ENCODE measurements around the gene ZNF229.
"Not testable (repeated sequence)": the region's sequence is repeated elsewhere in the genome, so short reads cannot be mapped to it uniquely, and the experiment has no call there.

The ZNF229 gene

GRCh38 chr19:44447916-44448674 is at the start of gene ZNF229:
Gene ZNF229, minus strand, starts transcription at chr19:44448472. Its CDS starts 5,625 bp downstream, at chr19:44442847.
- DNase-seq (ENCODE audit: low read depth) = peak; percentile 56

GRCh38 chr19:44496711-44497110 is 48.4 kb upstream of the ZNF229 start:
- no peak for DNase-seq (ENCODE audit: low read depth)

- DNase-seq (ENCODE audit: low read depth) = no peak
Measured at GRCh38 chr19:44476559-44477408, 28.5 kb upstream of the ZNF229 start.

- DNase-seq (ENCODE audit: low read depth) = not testable (repeated sequence)
Measured at GRCh38 chr19:44468730-44469129, 20.5 kb upstream of the ZNF229 start.

GRCh38 chr19:44462600-44463286 is 14.5 kb upstream of the ZNF229 start:
- DNase-seq (ENCODE audit: low read depth) = not testable (repeated sequence)

GRCh38 chr19:44456016-44456415 is 7.7 kb upstream of the ZNF229 start:
- DNase-seq (ENCODE audit: low read depth) = not testable (repeated sequence)

GRCh38 chr19:44455100-44455499 is 6.8 kb upstream of the ZNF229 start:
- DNase-seq (ENCODE audit: low read depth) = no peak

- DNase-seq (ENCODE audit: low read depth) = no peak
Measured at GRCh38 chr19:44452367-44452766, 4.1 kb upstream of the ZNF229 start.

- no peak for DNase-seq (ENCODE audit: low read depth)
Measured at GRCh38 chr19:44451687-44452086, 3.4 kb upstream of the ZNF229 start.

GRCh38 chr19:44438441-44438840 is 9.8 kb downstream of the ZNF229 start:
- no peak for DNase-seq (ENCODE audit: low read depth)

DNA sequence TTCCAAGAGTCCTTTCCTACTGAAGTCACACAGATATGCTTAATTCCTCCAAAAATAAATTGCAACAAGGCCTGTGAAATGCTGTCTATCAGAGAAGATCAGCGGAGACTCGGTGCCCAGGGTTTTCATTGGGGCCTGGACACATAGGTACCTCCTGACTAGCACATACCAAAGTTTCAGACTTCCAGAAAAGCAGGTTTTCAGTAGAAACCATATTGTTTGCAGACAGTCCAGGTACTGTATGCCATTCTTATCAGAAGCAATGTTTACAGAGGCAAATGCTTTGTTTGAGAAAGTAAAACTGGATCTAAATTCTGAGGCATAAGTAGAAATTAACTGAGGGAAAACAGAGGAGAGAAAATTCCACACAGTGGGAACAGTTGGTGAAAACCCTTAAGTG is 12.8 kb downstream of the ZNF229 start:
- DNase-seq (ENCODE audit: low read depth) = no peak

GRCh38 chr19:44430956-44431355 is 17.3 kb downstream of the ZNF229 start:
- no peak for DNase-seq (ENCODE audit: low read depth)

DNA sequence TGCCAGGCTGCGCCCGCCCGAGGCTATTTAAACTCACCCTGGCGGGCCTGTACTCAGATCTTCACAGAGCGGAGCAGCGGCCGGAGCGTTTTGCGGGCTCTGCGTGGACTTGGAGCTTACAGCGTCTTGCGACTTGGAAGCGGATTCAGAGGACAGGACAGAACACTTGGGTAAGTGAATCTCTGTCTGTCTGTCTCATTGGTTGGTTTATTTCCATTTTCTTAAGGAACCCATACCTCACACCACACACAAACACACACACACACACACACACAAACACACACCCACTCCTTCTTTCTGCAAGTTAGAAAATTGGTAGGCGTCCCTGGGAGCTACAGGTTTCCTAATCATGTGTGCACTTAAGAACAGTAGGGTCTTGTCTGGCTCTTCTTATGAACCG is 32.7 kb downstream of the ZNF229 start:
- not testable (repeated sequence) for DNase-seq (ENCODE audit: low read depth)

GRCh38 chr19:44401139-44402115 is 46.8 kb downstream of the ZNF229 start, which contains the start of gene ZNF285:
Gene ZNF285, minus strand, starts transcription at chr19:44401608. Its CDS starts 4,395 bp downstream, at chr19:44397213.
- peak; percentile 68 for DNase-seq (ENCODE audit: low read depth)

- DNase-seq (ENCODE audit: low read depth) = not testable (repeated sequence)
Measured at GRCh38 chr19:44389268-44389667, 59.0 kb downstream of the ZNF229 start.

All from stimulated activated CD4-positive, alpha-beta T cell treated with anti-CD3 and anti-CD28 coated beads, Interleukin-2, amount 100 ng/mL, for 4 hours (primary cell).